Stimulated activated CD8-positive, alpha-beta memory T cell treated with anti-CD3 and anti-CD28 coated beads, Interleukin-12 subunit alpha, Interleukin-12 subunit beta, amount 100 ng/mL, for 4 hours (primary cell): ENCODE data around the gene OST4.

ENCODE experiments used
- DNase-seq: peaks from one replicate; pipeline ENCODE4 v3.0.0-alpha.2; 2020; ENCODE audit warnings: low read depth

Gene OST4

DNA sequence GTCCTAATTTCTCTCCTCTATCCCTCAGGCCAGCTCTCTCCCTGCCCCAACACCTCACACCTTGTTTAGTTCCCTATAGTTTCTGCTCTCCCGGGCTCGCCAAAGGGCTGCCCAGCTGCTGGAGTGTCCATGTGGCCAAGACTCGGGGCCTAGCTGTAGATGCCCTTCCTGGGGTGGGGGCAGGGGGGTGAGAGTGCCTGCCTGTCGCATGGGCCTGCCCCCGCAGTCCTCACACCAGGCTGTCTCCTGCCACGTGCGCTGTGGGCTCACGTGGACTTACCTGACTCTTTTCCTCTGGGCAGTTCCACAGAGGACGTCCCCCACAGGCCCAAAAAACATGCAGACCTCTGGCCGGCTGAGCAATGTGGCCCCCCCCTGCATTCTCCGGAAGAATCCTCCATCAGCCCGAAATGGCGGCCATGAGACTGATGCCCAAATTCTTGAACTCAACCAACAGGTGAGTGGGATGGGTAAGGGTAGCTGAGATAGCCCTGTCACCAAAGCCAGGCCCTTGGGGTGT lies 46.1 kb downstream of the OST4 start:
- DNase-seq, result no peak

DNA sequence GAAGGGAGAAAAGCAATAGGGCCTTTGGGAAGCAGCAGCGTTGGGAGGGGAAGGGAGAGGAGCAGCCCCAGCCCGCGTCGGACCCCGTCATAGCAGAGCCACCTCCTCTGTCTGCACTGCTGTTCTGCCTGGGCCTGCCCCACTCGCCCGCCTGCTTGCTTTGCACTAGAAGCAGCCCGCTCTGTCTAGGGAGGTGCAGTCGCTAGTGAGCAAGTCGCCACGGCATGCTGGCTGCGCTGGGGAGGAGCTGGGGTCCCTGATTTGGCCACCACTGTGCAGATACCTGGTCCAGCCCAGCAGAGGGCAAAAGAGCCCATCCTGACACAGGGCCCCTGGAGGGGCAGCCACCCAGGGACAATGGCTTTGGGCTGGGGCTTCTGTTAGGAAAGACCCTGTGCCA lies 46.6 kb downstream of the OST4 start:
- DNase-seq, result no peak

- DNase-seq, result no peak
Observed at GRCh38 chr2:27024188-27024587, 47.3 kb downstream of the OST4 start.

- DNase-seq, result no peak
Observed at GRCh38 chr2:27023740-27024139, 47.7 kb downstream of the OST4 start.

DNA sequence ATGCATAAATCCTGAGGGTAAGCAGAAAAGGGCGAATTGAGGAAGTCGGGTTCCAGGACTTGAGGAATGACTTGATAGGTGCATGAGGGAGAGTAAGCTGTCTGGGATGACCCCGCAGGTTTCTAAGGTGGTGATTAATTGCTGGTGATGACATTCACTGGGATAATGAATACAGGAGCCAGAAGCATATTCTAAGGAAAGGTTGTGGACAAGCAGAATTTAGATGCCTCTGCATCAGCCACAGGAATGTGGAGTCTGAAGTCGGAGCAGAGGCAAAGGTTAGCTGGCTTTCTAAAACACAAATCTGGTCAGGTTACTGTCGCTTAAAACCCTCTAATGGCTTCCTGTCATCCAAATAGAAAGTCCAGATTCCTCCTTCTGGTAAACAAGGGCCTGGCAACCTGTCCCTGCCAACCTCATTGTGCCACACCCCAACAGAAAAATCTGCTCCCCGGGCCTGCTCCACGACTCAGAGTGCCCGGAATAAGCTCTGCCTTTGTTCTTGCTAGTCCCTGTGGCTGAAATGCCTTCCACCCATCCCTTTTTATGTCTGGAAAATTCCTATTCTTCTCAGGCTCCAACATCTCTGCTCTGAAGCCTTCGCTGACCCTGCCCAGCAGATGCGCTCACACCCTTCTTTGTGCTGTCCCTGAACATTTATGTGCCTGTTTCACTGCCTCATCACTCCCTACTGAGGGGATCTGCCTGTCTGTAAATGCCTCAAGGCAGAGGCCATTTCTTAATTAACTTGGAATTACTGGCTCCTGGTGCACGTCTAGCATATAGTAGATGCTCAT lies 50.0 kb downstream of the OST4 start:
- no peak for DNase-seq
